Measurements from ENCODE around the gene GAPDH.
"Not testable (repeated sequence)": the region's sequence is repeated elsewhere in the genome, so short reads cannot be mapped to it uniquely, and the experiment has no call there.

GAPDH gene

GRCh38 chr12:6533923-6534694, at the start of gene GAPDH:
Gene GAPDH (plus strand): TSS chr12:6534517. CDS start chr12:6534833, 316 bp downstream.
- H3K27ac ChIP-seq = peak within 1 kb of the TSS; percentile 95
- POLR2A ChIA-PET (ENCODE audit: low non-redundant PET) = interaction anchor here (0.5 to 1.5 kb wide), 7 partner anchors 19 to 301 kb away, joined by 3 to 5 read pairs (median 4); partner anchors contain the start of gene MRPL51
- DNase-seq (ENCODE audit: low spot score) = peak; percentile 89
- no peak for TF ChIP-seq CTCF (conservative IDR thresholded peaks at IDR 0.05; ENCODE audit: low read depth)
- CTCF ChIA-PET = interaction anchor here (0.6 to 1.4 kb wide), 2 partner anchors 24 to 291 kb away, joined by 3 to 8 read pairs; no protein-coding TSS in a partner anchor

DNA sequence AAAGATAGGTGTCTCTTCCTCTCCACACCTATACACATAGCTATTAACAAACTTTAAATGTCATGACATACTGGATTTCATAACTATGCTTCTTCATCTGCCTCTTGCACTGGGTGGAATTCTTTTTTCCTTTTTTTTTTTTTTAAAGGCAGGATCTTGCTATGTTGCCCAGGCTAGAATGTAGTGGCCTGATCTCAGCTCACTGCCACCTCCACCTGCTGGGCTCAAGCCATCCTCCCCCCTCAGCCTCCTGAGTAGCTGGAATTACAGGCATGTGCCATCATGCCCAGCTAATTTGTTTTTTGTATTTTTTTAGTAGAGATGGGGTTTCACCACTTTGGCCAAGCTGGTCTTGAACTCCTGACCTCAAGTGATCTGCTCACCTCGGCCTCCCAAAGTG, 46.1 kb upstream of the GAPDH start:
- ChIA-PET CTCF (interaction anchor here (0.6 to 0.7 kb wide), 2 partner anchors 18 to 62 kb away, joined by 3 read pairs; partner anchors contain the start of gene VAMP1), POLR2A (ENCODE audit: low non-redundant PET) (no interaction called here)
- TF ChIP-seq CTCF (conservative IDR thresholded peaks at IDR 0.05; ENCODE audit: low read depth) = no peak
- H3K27ac ChIP-seq = no peak overlapping the region
- DNase-seq (ENCODE audit: low spot score) = no peak

- no peak overlapping the region for H3K27ac ChIP-seq
- CTCF ChIA-PET = interaction anchor here (0.6 kb wide), 1 partner anchor 284 kb away, joined by 4 read pairs; no protein-coding TSS in a partner anchor
- DNase-seq (ENCODE audit: low spot score) = no peak
- no peak for TF ChIP-seq CTCF (conservative IDR thresholded peaks at IDR 0.05; ENCODE audit: low read depth)
- POLR2A ChIA-PET (ENCODE audit: low non-redundant PET) = no interaction called here
Measured at GRCh38 chr12:6489449-6489848, 44.9 kb upstream of the GAPDH start.

GRCh38 chr12:6490673-6491072, 43.6 kb upstream of the GAPDH start:
- CTCF ChIA-PET = interaction anchor here (0.7 kb wide), 1 partner anchor 634 kb away, joined by 6 read pairs; no protein-coding TSS in a partner anchor
- POLR2A ChIA-PET (ENCODE audit: low non-redundant PET); DNase-seq (ENCODE audit: low spot score); H3K27ac ChIP-seq: not testable (repeated sequence)

DNA sequence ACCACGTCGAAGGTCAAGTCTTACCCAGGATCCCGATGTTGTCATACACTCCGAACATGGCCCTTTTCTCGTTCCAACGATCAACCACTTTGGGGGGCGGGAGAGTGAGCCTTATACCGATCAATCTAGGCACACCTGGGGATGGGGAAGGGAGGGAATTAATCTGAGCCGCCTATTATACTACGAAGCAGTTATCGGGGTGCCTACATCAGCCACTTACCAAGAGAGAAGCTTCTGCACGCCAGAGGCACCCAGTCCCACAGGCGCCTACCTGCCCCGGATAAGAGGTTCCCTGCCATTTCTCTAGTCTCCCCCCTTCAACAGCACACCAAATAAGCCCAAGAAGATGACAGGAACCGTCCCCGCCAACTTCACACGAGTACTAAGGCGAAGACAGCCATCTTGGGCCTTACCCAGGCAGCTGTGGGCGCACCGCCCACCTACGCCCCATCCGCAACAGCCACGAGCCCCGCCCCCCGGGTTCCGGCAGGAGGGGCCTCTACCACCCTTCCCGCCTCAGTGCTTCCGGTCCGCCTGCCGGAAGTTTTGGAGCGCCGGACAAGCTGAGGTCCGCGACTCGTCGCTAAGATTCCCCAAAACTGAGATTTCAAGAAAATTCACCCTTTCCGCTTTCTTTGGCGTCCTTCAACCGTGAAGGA, 41.4 kb upstream of the GAPDH start, which contains the start of gene MRPL51:
Gene MRPL51 (minus strand): TSS at position 425 of the 659 bp plus-strand sequence. CDS start 126 bp downstream, at position 299.
- no peak for TF ChIP-seq CTCF (conservative IDR thresholded peaks at IDR 0.05; ENCODE audit: low read depth)
- peak within 1 kb of the TSS; percentile 93 for H3K27ac ChIP-seq
- CTCF ChIA-PET = no interaction called here
- DNase-seq (ENCODE audit: low spot score) = peak; percentile 96
- POLR2A ChIA-PET (ENCODE audit: low non-redundant PET) = interaction anchor here (0.6 to 1.5 kb wide), 4 partner anchors 22 to 274 kb away, joined by 3 to 6 read pairs (median 3); partner anchors contain the start of genes GAPDH and VAMP1

GRCh38 chr12:6493497-6494257, 40.6 kb upstream of the GAPDH start, which contains the start of gene NCAPD2:
Gene NCAPD2 (plus strand): TSS chr12:6494102. CDS start chr12:6495099, 997 bp downstream.
- TF ChIP-seq CTCF (conservative IDR thresholded peaks at IDR 0.05; ENCODE audit: low read depth) = no peak
- POLR2A ChIA-PET (ENCODE audit: low non-redundant PET) = interaction anchor here (0.6 to 1.5 kb wide), 4 partner anchors 23 to 273 kb away, joined by 3 to 6 read pairs (median 3); partner anchors contain the start of genes GAPDH and VAMP1
- H3K27ac ChIP-seq = peak within 1 kb of the TSS; percentile 93
- CTCF ChIA-PET = no interaction called here
- peak; percentile 97 for DNase-seq (ENCODE audit: low spot score)
